ENCODE measurements around the gene ACKR2. TPM values are rescaled to one million over a fixed set of nuclear protein-coding genes. Genes with fewer than 3 reads are reported as not detected.

The ACKR2 gene
- polyA plus RNA-seq, 1 donor (not counting 4 experiments of a cell fraction or from before 2014, with no cell fraction given), result 0.22 TPM

DNA sequence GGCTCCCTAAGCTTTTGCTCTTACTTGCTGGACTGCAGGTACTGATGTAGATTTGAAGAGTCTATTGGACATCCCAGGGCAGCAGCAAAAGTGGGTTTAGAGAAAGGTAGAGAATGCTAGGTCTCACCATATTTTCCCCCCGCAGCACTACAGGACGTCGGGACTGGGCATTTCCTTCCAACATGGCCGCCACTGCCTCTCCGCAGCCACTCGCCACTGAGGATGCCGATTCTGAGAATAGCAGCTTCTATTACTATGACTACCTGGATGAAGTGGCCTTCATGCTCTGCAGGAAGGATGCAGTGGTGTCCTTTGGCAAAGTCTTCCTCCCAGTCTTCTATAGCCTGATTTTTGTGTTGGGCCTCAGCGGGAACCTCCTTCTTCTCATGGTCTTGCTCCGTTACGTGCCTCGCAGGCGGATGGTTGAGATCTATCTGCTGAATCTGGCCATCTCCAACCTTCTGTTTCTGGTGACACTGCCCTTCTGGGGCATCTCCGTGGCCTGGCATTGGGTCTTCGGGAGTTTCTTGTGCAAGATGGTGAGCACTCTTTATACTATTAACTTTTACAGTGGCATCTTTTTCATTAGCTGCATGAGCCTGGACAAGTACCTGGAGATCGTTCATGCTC, 55.2 kb downstream of the ACKR2 start:
- no peaks in the 10 kb centered on the region for H3K36me3 ChIP-seq (ENCODE audit: control insufficient read depth in 2 of 2, extremely low read depth in 1 of 2, insufficient read depth in 2 of 2, low read length in 2 of 2)
- H2AFZ ChIP-seq (ENCODE audit: control insufficient read depth, low read length), result no peak overlapping the region
- no peaks in the 10 kb centered on the region for H3K4me1 ChIP-seq (ENCODE audit: control insufficient read depth, extremely low read depth, insufficient read depth, low read length)
- no peaks in the 10 kb centered on the region for H3K79me2 ChIP-seq (ENCODE audit: control insufficient read depth, insufficient read depth, low read length)
- H3K4me3 ChIP-seq (ENCODE audit: control insufficient read depth in 2 of 3, extremely low read depth in 1 of 3, insufficient read depth in 2 of 3, low read depth in 1 of 3, low read length in 3 of 3), result no peak overlapping the region
- DNase-seq (ENCODE audit: low read depth, low spot score), result no peak
- peaks cover 11% of the 10 kb centered on the region for H3K27me3 ChIP-seq (ENCODE audit: control insufficient read depth, extremely low read depth, insufficient read depth, low read length)
- no peak for FAIRE-seq
- H3K9me1 ChIP-seq (ENCODE audit: control insufficient read depth, extremely low read depth, insufficient read depth, low read length), result no peaks in the 10 kb centered on the region
- H3K9ac ChIP-seq (ENCODE audit: control insufficient read depth, extremely low read depth, insufficient read depth, low read length), result no peak overlapping the region
- H3K9me3 ChIP-seq (ENCODE audit: control insufficient read depth, low read depth, low read length), result no peaks in the 10 kb centered on the region
- dilution Hi-C loops (cut with MboI; ENCODE audit: extremely low pct_ligation_motif_present, low sequenced_read_pairs), result no loop called here
- TF ChIP-seq, protein P1, sequence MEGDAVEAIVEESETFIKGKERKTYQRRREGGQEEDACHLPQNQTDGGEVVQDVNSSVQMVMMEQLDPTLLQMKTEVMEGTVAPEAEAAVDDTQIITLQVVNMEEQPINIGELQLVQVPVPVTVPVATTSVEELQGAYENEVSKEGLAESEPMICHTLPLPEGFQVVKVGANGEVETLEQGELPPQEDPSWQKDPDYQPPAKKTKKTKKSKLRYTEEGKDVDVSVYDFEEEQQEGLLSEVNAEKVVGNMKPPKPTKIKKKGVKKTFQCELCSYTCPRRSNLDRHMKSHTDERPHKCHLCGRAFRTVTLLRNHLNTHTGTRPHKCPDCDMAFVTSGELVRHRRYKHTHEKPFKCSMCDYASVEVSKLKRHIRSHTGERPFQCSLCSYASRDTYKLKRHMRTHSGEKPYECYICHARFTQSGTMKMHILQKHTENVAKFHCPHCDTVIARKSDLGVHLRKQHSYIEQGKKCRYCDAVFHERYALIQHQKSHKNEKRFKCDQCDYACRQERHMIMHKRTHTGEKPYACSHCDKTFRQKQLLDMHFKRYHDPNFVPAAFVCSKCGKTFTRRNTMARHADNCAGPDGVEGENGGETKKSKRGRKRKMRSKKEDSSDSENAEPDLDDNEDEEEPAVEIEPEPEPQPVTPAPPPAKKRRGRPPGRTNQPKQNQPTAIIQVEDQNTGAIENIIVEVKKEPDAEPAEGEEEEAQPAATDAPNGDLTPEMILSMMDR (optimal IDR thresholded peaks at IDR 0.05 in 1 of 3, IDR thresholded peaks at IDR 0.05 in 1 of 3, conservative IDR thresholded peaks at IDR 0.05 in 1 of 3; ENCODE audit: extremely low read depth in 1 of 3, insufficient read depth in 2 of 3, low read length in 3 of 3), result no peak
- TF ChIP-seq EZH2 (IDR thresholded peaks at IDR 0.05; ENCODE audit: low read length), result no peak
- H3K4me2 ChIP-seq (ENCODE audit: control insufficient read depth, extremely low read depth, insufficient read depth, low read depth, low read length), result no peak overlapping the region
- H4K20me1 ChIP-seq (ENCODE audit: control insufficient read depth, extremely low read depth, insufficient read depth, low read length), result no peaks in the 10 kb centered on the region
- H3K27ac ChIP-seq (ENCODE audit: control insufficient read depth, insufficient read depth, low read length), result no peak overlapping the region

DNA sequence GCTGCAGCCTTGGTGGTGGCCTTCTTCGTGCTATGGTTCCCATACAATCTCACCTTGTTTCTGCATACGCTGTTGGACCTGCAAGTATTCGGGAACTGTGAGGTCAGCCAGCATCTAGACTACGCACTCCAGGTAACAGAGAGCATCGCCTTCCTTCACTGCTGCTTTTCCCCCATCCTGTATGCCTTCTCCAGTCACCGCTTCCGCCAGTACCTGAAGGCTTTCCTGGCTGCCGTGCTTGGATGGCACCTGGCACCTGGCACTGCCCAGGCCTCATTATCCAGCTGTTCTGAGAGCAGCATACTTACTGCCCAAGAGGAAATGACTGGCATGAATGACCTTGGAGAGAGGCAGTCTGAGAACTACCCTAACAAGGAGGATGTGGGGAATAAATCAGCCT, 56.0 kb downstream of the ACKR2 start:
- H3K4me3 ChIP-seq (ENCODE audit: control insufficient read depth in 2 of 3, extremely low read depth in 1 of 3, insufficient read depth in 2 of 3, low read depth in 1 of 3, low read length in 3 of 3), result no peak overlapping the region
- dilution Hi-C loops (cut with MboI; ENCODE audit: extremely low pct_ligation_motif_present, low sequenced_read_pairs), result no loop called here
- H2AFZ ChIP-seq (ENCODE audit: control insufficient read depth, low read length), result no peak overlapping the region
- peaks cover 11% of the 10 kb centered on the region for H3K27me3 ChIP-seq (ENCODE audit: control insufficient read depth, extremely low read depth, insufficient read depth, low read length)
- DNase-seq (ENCODE audit: low read depth, low spot score) (no peak), FAIRE-seq (no peak)
- no peaks in the 10 kb centered on the region for H3K4me1 ChIP-seq (ENCODE audit: control insufficient read depth, extremely low read depth, insufficient read depth, low read length)
- no peaks in the 10 kb centered on the region for H3K9me1 ChIP-seq (ENCODE audit: control insufficient read depth, extremely low read depth, insufficient read depth, low read length)
- no peaks in the 10 kb centered on the region for H3K9me3 ChIP-seq (ENCODE audit: control insufficient read depth, low read depth, low read length)
- TF ChIP-seq, protein P1 (optimal IDR thresholded peaks at IDR 0.05 in 1 of 3, IDR thresholded peaks at IDR 0.05 in 1 of 3, conservative IDR thresholded peaks at IDR 0.05 in 1 of 3; ENCODE audit: extremely low read depth in 1 of 3, insufficient read depth in 2 of 3, low read length in 3 of 3), result no peak
- TF ChIP-seq EZH2 (IDR thresholded peaks at IDR 0.05; ENCODE audit: low read length), result no peak
- H3K36me3 ChIP-seq (ENCODE audit: control insufficient read depth in 2 of 2, extremely low read depth in 1 of 2, insufficient read depth in 2 of 2, low read length in 2 of 2), result no peaks in the 10 kb centered on the region
- H3K27ac ChIP-seq (ENCODE audit: control insufficient read depth, insufficient read depth, low read length), result no peak overlapping the region
- no peak overlapping the region for H3K4me2 ChIP-seq (ENCODE audit: control insufficient read depth, extremely low read depth, insufficient read depth, low read depth, low read length)
- no peaks in the 10 kb centered on the region for H3K79me2 ChIP-seq (ENCODE audit: control insufficient read depth, insufficient read depth, low read length)
- H3K9ac ChIP-seq (ENCODE audit: control insufficient read depth, extremely low read depth, insufficient read depth, low read length), result no peak overlapping the region
- no peaks in the 10 kb centered on the region for H4K20me1 ChIP-seq (ENCODE audit: control insufficient read depth, extremely low read depth, insufficient read depth, low read length)

All from keratinocyte (primary cell).